GM12878 (cell line): ENCODE data around the gene NLE1. TPM values are rescaled to one million over a fixed set of nuclear protein-coding genes. Genes with fewer than 3 reads are reported as not detected.

Experiments
- ATF7 ChIP-seq: fragments of 450-650 bp; IDR thresholded peaks from 2 replicates; pipeline ENCODE4 v1.6.1; 2016; ENCODE audit warnings: low read depth, mild to moderate bottlenecking
- BCL3 ChIP-seq: IDR thresholded peaks from 2 replicates; pipeline ENCODE4 v1.6.1; 2011; ENCODE audit warnings: borderline replicate concordance, low read depth, mild to moderate bottlenecking, moderate library complexity, low read length; ENCODE audit not compliant: insufficient read depth, poor library complexity, severe bottlenecking
- BMI1 ChIP-seq: fragments of 450-650 bp; IDR thresholded peaks from 2 replicates; pipeline ENCODE4 v1.6.1; 2016; ENCODE audit warnings: mild to moderate bottlenecking, moderate library complexity, borderline replicate concordance
- CHD1 ChIP-seq: IDR thresholded peaks from 2 replicates; pipeline ENCODE4 v1.6.1; 2012; ENCODE audit warnings: low read depth, low read length, improper control_type of control experiment
- EED ChIP-seq: sonication (generic); IDR thresholded peaks from 2 replicates; pipeline ENCODE4 v1.6.1; 2016; ENCODE audit warnings: antibody characterized with exemption, low read depth
- IKZF2 ChIP-seq, 2 experiments: fragments of 450-650 bp; IDR thresholded peaks; 2 replicates each; pipeline ENCODE4 v1.6.1; 2017; ENCODE audit warnings: mild to moderate bottlenecking in 2 of 2, moderate library complexity in 2 of 2
- JUND ChIP-seq: IDR thresholded peaks from 2 replicates; pipeline ENCODE4 v1.6.1; 2012; ENCODE audit warnings: low read depth, mild to moderate bottlenecking, low read length, improper control_type of control experiment, moderate library complexity
- MEF2B ChIP-seq: fragments of 450-650 bp; IDR thresholded peaks from 2 replicates; pipeline ENCODE4 v1.6.1; 2018; ENCODE audit warnings: mild to moderate bottlenecking, moderate library complexity; ENCODE audit not compliant: partially characterized antibody, poor library complexity, severe bottlenecking
- NFYA ChIP-seq: IDR thresholded peaks from 2 replicates; pipeline ENCODE4 v1.6.1; 2011; ENCODE audit warnings: low read depth, mild to moderate bottlenecking, low read length, improper control_type of control experiment, borderline replicate concordance
- NRF1 ChIP-seq: conservative IDR thresholded peaks from 2 replicates; pipeline ENCODE4 v1.6.1; 2011; ENCODE audit warnings: mild to moderate bottlenecking, low read depth, low read length, improper control_type of control experiment
- PML ChIP-seq: IDR thresholded peaks from 2 replicates; pipeline ENCODE4 v1.6.1; 2012; ENCODE audit warnings: low read length, inconsistent platforms
- POLR2AphosphoS2 ChIP-seq: IDR thresholded peaks from 2 replicates; pipeline ENCODE4 v1.6.1; 2011; ENCODE audit warnings: low read depth, mild to moderate bottlenecking, low read length, improper control_type of control experiment, moderate library complexity
- RB1 ChIP-seq: fragments of 450-650 bp; formaldehyde crosslinking; IDR thresholded peaks from 2 replicates; pipeline ENCODE4 v1.6.1; 2017; ENCODE audit warnings: mild to moderate bottlenecking, borderline replicate concordance
- RELB ChIP-seq: fragments of 450-650 bp; IDR thresholded peaks from 2 replicates; pipeline ENCODE4 v1.6.1; 2017; ENCODE audit warnings: low read depth, mild to moderate bottlenecking, moderate library complexity
- REST ChIP-seq: IDR thresholded peaks from 2 replicates; pipeline ENCODE4 v1.6.1; 2012; ENCODE audit warnings: mild to moderate bottlenecking, low read depth, low read length
- RUNX3 ChIP-seq: IDR thresholded peaks from 2 replicates; pipeline ENCODE4 v1.6.1; 2012; ENCODE audit warnings: low read length, inconsistent platforms
- SIX5 ChIP-seq: IDR thresholded peaks from 2 replicates; pipeline ENCODE4 v1.6.1; 2011; ENCODE audit warnings: mild to moderate bottlenecking, low read depth, low read length, moderate library complexity; ENCODE audit not compliant: severe bottlenecking
- SKIL ChIP-seq: fragments of 450-650 bp; IDR thresholded peaks from 2 replicates; pipeline ENCODE4 v1.6.1; 2017; ENCODE audit warnings: mild to moderate bottlenecking, low read depth, inconsistent platforms; ENCODE audit not compliant: poor library complexity, severe bottlenecking
- SMC3 ChIP-seq: IDR thresholded peaks from 2 replicates; pipeline ENCODE4 v1.6.1; 2011; ENCODE audit warnings: low read length, improper control_type of control experiment, borderline replicate concordance
- SREBF2 ChIP-seq: IDR thresholded peaks from 2 replicates; pipeline ENCODE4 v1.6.1; 2012; ENCODE audit warnings: mild to moderate bottlenecking, low read length
- TARDBP ChIP-seq: IDR thresholded peaks from 2 replicates; pipeline ENCODE4 v1.6.1; 2016; ENCODE audit warnings: borderline replicate concordance
- TCF7 ChIP-seq: IDR thresholded peaks from 2 replicates; pipeline ENCODE4 v1.6.1; 2014; ENCODE audit warnings: antibody characterized with exemption, borderline replicate concordance
- ZZZ3 ChIP-seq: IDR thresholded peaks from 2 replicates; pipeline ENCODE4 v1.6.1; 2011; ENCODE audit warnings: low read depth; ENCODE audit not compliant: control insufficient read depth, insufficient read length
- polyA plus RNA-seq, 11 experiments: library from polyadenylated mRNA; depleted of rRNA in 4 of 11; unstranded in 6 of 11; stranded (reverse) in 5 of 11; fragments of >200 nt; fragmentation: Nextera tagmentation in 4 of 11; fragmentation: Illumina TruSeq in 1 of 11; extraction: Ambion mirVana in 4 of 11; extraction: Trizol in 1 of 11; gene quantifications; 1 replicate in 1 of 11; 2 replicates in 10 of 11; pipeline versions ENCODE4 v1.2.1 to v1.2.3, GENCODE V29; 2011 to 2016; ENCODE audit warnings: inconsistent platforms in 2 of 11, missing spikeins in 2 of 11, low read depth in 1 of 11
- total RNA-seq, 4 experiments: library from RNA; depleted of rRNA in 3 of 4; stranded (reverse); fragments of >200 nt in 3 of 4; fragmentation: Illumina TruSeq in 1 of 4; extraction: Trizol in 1 of 4; gene quantifications; 2 replicates each; pipeline versions ENCODE4 v1.2.1 to v1.2.3, GENCODE V29; 2013 to 2021

The NLE1 gene
- total and polyA plus RNA-seq, 10 of the 15 experiments (the other 5 are each of a cell fraction or from before 2014, with no cell fraction given), result 2.4 to 33.5 (median 17.6) TPM

- TF ChIP-seq RUNX3, result peak; percentile 88
- no peak; the same call in 1 of the 2 replicates for TF ChIP-seq CHD1
- TF ChIP-seq BMI1, result no peak
- no peak for TF ChIP-seq TARDBP
- no peak for TF ChIP-seq TCF7
- peak; percentile 79 to 87 for TF ChIP-seq IKZF2 (IDR thresholded peaks at IDR 0.05)
- TF ChIP-seq NRF1, result no peak
- TF ChIP-seq SMC3, result no peak
- TF ChIP-seq RELB, result peak; percentile 62; the same call in 1 of the 2 replicates
- no peak for TF ChIP-seq PML
- no peak for TF ChIP-seq REST
- TF ChIP-seq SREBF2, result no peak
- TF ChIP-seq JUND, result no peak
- TF ChIP-seq RB1, result no peak
- peak; percentile 21 for TF ChIP-seq SKIL
- TF ChIP-seq POLR2AphosphoS2, result no peak; the same call in 1 of the 2 replicates
- peak; percentile 44; the same call in 1 of the 2 replicates for TF ChIP-seq ATF7
- no peak for TF ChIP-seq ZZZ3
- TF ChIP-seq MEF2B, result peak; percentile 8
- TF ChIP-seq EED, result peak; percentile 84
- TF ChIP-seq SIX5, result no peak
- no peak for TF ChIP-seq BCL3
- no peak for TF ChIP-seq NFYA
Measured at GRCh38 chr17:35089586-35090296, 52.4 kb downstream of the NLE1 start (continued).
